Bronchial epithelial cell (primary cell): ENCODE results near the gene LYRM2. TPM values are rescaled to one million over a fixed set of nuclear protein-coding genes. Genes with fewer than 3 reads are reported as not detected.

ENCODE experiments used
- DNase-seq: peaks from one replicate; pipeline ENCODE4 v3.0.0-alpha.2; 2010; ENCODE audit warnings: low read depth
- FAIRE-seq: peaks from 2 replicates; lab custom pipeline; 2011; peaks lifted over from hg19 to GRCh38; lab: Jason Lieb, UNC
- H3K27me3 ChIP-seq: 2 replicates; pipeline ENCODE4 v1.5.1; 2011; ENCODE audit warnings: low read length; ENCODE audit not compliant: control insufficient read depth, insufficient read depth
- H3K36me3 ChIP-seq: 2 replicates; pipeline ENCODE4 v1.5.1; 2011; ENCODE audit warnings: low read length; ENCODE audit not compliant: control insufficient read depth, insufficient read depth
- H3K4me3 ChIP-seq: 2 replicates; pipeline ENCODE4 v1.5.1; 2011; ENCODE audit warnings: mild to moderate bottlenecking, low read depth, low read length, control low read depth
- total RNA-seq: library from RNA; depleted of rRNA; stranded (reverse); fragments of >200 nt; gene quantifications from 2 replicates; pipeline ENCODE4 v1.2.1, GENCODE V29; 2014
- TF ChIP-seq, protein P1 (sequence below): IDR thresholded peaks from 2 replicates; pipeline ENCODE4 v1.5.1; 2011; ENCODE audit warnings: mild to moderate bottlenecking, moderate library complexity, low read length, control low read depth, inconsistent platforms; ENCODE audit not compliant: insufficient read depth, severe bottlenecking

LYRM2 gene, protein sequence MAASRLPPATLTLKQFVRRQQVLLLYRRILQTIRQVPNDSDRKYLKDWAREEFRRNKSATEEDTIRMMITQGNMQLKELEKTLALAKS
- 9.7 and 14.6 TPM in 2 replicates for total RNA-seq

DNA sequence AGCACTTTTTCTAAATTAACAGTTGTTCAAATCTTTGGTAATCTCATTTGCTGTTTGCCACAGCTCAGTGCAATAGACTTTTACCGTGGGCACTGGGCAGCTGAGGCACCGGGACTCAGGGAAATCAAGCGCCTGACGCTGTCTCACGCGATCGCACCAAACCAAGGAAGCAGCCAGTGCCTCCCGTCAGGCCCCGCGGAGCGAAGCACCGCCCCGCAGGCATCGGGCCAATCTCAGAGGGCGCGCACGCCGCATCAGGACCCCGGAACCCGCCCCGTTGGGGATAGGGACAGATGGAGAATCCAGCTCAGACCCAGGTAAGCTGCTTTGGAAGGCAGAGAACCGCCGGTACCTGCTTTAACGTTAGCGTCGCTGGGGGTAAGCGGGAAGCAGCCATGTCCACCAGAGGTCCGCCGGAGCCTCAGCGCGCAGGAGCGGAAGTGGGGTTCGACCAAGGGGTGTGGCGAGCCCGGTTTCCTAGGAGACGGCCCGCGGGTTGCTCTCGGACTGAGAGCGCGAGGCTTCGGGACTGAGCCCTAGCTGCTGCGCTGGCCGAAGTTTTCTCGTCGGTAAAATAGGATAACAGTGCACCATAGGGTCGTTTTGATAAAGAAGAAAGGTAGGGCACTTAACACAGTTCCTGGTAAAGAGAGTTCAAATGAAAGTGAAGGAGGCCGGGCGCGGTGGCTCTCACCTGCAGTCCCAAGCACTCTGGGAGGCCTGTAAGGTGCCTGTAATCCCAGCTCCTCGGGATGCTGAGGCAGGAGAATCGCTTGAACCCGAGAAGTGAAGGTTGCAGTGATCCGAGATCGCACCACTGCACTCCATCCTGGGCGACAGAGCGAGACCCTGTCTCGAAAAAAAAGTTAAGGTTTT is at the start of gene LYRM2:
LYRM2 (minus strand) TSS at position 428 of the 876 bp plus-strand sequence; CDS start at position 397, 31 bp downstream.
- TF ChIP-seq, protein P1, sequence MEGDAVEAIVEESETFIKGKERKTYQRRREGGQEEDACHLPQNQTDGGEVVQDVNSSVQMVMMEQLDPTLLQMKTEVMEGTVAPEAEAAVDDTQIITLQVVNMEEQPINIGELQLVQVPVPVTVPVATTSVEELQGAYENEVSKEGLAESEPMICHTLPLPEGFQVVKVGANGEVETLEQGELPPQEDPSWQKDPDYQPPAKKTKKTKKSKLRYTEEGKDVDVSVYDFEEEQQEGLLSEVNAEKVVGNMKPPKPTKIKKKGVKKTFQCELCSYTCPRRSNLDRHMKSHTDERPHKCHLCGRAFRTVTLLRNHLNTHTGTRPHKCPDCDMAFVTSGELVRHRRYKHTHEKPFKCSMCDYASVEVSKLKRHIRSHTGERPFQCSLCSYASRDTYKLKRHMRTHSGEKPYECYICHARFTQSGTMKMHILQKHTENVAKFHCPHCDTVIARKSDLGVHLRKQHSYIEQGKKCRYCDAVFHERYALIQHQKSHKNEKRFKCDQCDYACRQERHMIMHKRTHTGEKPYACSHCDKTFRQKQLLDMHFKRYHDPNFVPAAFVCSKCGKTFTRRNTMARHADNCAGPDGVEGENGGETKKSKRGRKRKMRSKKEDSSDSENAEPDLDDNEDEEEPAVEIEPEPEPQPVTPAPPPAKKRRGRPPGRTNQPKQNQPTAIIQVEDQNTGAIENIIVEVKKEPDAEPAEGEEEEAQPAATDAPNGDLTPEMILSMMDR: peak; percentile 1
- FAIRE-seq (no peak), DNase-seq (peak; percentile 79)
- H3K36me3 ChIP-seq: peaks cover 1% of the 10 kb centered on the region
- H3K4me3 ChIP-seq: peak within 1 kb of the TSS; percentile 65
- H3K27me3 ChIP-seq: no peaks in the 10 kb centered on the region

DNA sequence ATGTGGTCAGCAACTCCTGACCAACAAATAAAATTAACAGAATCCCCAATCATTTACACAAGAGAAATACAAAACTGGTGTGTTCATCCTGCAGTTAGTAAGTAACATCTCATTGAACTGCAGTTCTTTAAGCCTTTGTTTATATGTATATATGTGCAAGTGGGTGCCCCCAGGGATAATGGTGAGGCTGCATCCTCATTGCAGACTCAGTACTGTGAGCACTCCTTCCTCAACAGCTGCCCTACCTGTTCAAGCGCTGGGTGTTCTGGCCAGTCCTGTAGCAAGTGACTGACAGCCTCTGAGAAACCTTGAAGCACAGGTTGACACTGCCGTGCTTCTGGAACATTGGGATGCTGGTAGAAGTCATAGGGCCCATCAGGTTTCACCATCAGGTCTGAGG is 49.8 kb upstream of the LYRM2 start:
- Histone ChIP-seq H3K36me3 (peaks cover 25% of the 10 kb centered on the region), H3K27me3 (no peaks in the 10 kb centered on the region), H3K4me3 (no peak overlapping the region)
- TF ChIP-seq, protein P1: no peak
- FAIRE-seq (no peak), DNase-seq (no peak)

DNA sequence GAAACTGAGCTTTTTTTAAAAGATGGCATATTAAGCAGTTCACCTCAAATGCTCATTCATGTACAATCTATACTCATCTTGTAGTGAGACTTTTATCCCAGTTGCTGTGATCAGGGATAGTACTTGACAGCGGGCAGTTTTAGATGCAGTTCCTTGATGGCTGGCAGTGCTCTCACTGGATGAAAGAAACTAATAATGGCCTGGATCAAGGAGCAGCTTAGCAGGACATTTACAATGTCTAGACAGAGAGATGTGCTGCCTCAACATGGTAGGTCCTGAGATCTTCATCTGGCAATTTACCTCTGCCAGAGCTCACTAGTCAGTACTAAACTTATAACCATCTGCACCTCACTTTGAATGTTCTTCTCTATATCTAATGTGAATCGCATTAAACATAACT is 46.8 kb upstream of the LYRM2 start:
- H3K27me3 ChIP-seq: no peaks in the 10 kb centered on the region
- peaks cover 22% of the 10 kb centered on the region for H3K36me3 ChIP-seq
- DNase-seq: no peak
- H3K4me3 ChIP-seq: no peak overlapping the region
- TF ChIP-seq, protein P1: no peak
- FAIRE-seq: no peak

DNA sequence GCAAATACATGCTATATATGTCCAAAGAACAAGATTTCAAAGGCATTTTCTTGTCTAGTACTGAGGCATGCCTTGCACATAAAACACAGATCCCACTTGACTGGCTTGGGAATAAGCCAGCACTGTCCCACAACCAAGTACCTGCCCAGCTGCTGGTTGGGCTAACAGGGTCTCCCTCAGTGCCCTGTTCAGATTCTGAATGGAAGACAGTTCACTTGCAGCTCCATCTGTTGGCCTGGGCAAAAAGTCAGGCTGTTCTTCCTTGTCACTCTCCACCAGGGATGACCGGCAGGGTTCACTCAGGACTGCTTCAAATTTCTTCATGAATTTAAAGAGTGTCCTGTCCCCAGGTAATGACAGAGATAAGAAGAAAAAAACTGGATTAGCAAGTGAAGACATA is 44.4 kb upstream of the LYRM2 start:
- TF ChIP-seq, protein P1: no peak
- Histone ChIP-seq H3K4me3 (no peak overlapping the region), H3K36me3 (peaks cover 33% of the 10 kb centered on the region), H3K27me3 (no peaks in the 10 kb centered on the region)
- no peak for DNase-seq
- FAIRE-seq: no peak

DNA sequence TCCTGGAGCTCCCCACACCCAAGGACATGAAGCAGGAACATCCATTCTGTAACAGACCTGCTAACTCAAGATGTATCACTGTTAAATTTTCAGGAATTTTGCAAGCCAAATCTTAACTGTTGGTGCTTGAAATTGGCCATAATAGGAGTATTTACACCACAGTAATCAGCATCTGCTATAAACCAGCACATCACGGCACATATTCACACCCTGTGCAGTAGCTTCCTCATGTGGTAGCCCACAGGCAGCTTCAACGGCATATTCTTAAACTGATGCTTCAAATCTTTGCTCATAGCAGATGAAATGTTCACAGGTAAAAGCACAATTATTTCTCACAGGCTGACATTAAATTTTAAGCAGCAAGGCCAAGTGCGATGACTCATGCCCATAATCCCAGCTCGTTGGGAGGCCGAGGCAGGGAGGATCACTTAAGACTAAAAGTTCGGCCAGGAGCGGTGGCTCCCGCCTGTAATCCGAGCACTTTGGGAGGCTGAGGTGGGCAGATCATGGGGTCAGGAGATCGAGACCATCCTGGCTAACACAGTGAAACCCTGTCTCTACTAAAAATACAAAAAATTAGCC is 43.5 kb upstream of the LYRM2 start:
- no peak overlapping the region for H3K4me3 ChIP-seq
- FAIRE-seq (no peak), DNase-seq (no peak)
- TF ChIP-seq, protein P1: no peak
- H3K36me3 ChIP-seq: peaks cover 30% of the 10 kb centered on the region
- H3K27me3 ChIP-seq: no peaks in the 10 kb centered on the region
